Neural cell (in vitro differentiated cells): ENCODE results near the gene MAPK14.

Experiments used
- EP300 ChIP-seq: fragments of 450-650 bp; conservative IDR thresholded peaks from 2 replicates; pipeline ENCODE4 v1.6.1; 2014; ENCODE audit warnings: antibody characterized with exemption, mild to moderate bottlenecking, moderate library complexity; ENCODE audit not compliant: poor library complexity, severe bottlenecking
- EZH2 ChIP-seq: fragments of 200-600, 300-800 bp; shearing (Covaris generic), sonication (generic); IDR thresholded peaks from 2 replicates; pipeline ENCODE4 v1.6.1; 2014; ENCODE audit warnings: antibody characterized with exemption, low read length, borderline replicate concordance, mild to moderate bottlenecking; ENCODE audit not compliant: insufficient read depth, poor library complexity, severe bottlenecking
- MXI1 ChIP-seq: fragments of 450-650 bp; conservative IDR thresholded peaks from 2 replicates; pipeline ENCODE4 v1.6.1; 2014; ENCODE audit warnings: antibody characterized with exemption, mild to moderate bottlenecking; ENCODE audit not compliant: poor library complexity, severe bottlenecking
- POLR2AphosphoS5 ChIP-seq: IDR thresholded peaks from 2 replicates; pipeline ENCODE4 v1.6.1; 2012
- RAD21 ChIP-seq: fragments of 450-650 bp; conservative IDR thresholded peaks from 2 replicates; pipeline ENCODE4 v1.6.1; 2014; ENCODE audit warnings: antibody characterized with exemption, mild to moderate bottlenecking, moderate library complexity
- SMC3 ChIP-seq: fragments of 450-650 bp; conservative IDR thresholded peaks from 2 replicates; pipeline ENCODE4 v1.6.1; 2014; ENCODE audit warnings: antibody characterized with exemption, mild to moderate bottlenecking, moderate library complexity; ENCODE audit not compliant: poor library complexity
- TAF1 ChIP-seq: IDR thresholded peaks from 2 replicates; pipeline ENCODE4 v1.6.1; 2012; ENCODE audit warnings: low read depth
- TF ChIP-seq, protein P1 (sequence below): fragments of 450-650 bp; IDR thresholded peaks from 2 replicates; pipeline ENCODE4 v1.5.1; 2014; ENCODE audit warnings: antibody characterized with exemption, mild to moderate bottlenecking, moderate library complexity; ENCODE audit not compliant: poor library complexity, severe bottlenecking
- TF ChIP-seq, protein P2 (sequence below): IDR thresholded peaks from 2 replicates; pipeline ENCODE4 v1.6.1; 2012; ENCODE audit warnings: borderline replicate concordance

DNA sequence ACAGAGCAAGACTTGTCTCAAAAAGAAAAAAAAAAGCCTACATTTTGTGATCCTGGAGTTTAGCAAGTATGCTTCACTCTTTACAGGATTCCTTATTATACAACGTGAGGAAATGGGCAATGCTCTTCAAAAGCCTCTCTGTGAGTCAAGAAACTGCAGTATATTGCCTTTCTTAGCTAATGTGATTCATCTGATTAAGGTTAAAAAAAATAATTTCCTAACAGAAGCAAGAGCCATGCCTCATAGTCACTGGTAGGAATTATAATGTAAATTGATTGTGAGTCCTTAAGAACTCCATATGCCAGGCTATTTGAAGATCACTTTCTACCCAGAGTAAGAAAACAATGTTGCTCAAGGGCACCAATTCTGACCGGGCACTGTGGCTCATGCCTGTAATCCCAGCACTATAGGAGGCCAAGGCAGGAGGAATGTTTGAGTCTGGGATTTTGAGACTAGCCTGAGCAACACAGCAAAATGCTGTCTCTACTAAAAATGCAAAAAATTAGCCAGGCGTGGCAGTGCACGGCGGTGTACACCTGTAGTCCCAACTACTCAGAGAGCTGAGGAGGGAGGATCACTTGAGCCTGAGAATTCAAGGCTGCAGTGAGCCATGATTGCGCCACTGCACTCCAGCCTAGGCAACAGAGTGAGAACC lies 46.5 kb upstream of the MAPK14 start:
- TF ChIP-seq, protein P1, sequence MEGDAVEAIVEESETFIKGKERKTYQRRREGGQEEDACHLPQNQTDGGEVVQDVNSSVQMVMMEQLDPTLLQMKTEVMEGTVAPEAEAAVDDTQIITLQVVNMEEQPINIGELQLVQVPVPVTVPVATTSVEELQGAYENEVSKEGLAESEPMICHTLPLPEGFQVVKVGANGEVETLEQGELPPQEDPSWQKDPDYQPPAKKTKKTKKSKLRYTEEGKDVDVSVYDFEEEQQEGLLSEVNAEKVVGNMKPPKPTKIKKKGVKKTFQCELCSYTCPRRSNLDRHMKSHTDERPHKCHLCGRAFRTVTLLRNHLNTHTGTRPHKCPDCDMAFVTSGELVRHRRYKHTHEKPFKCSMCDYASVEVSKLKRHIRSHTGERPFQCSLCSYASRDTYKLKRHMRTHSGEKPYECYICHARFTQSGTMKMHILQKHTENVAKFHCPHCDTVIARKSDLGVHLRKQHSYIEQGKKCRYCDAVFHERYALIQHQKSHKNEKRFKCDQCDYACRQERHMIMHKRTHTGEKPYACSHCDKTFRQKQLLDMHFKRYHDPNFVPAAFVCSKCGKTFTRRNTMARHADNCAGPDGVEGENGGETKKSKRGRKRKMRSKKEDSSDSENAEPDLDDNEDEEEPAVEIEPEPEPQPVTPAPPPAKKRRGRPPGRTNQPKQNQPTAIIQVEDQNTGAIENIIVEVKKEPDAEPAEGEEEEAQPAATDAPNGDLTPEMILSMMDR: no peak
- no peak for TF ChIP-seq EZH2
- no peak for TF ChIP-seq POLR2AphosphoS5
- no peak for TF ChIP-seq EP300
- TF ChIP-seq RAD21: no peak
- TF ChIP-seq, protein P2, sequence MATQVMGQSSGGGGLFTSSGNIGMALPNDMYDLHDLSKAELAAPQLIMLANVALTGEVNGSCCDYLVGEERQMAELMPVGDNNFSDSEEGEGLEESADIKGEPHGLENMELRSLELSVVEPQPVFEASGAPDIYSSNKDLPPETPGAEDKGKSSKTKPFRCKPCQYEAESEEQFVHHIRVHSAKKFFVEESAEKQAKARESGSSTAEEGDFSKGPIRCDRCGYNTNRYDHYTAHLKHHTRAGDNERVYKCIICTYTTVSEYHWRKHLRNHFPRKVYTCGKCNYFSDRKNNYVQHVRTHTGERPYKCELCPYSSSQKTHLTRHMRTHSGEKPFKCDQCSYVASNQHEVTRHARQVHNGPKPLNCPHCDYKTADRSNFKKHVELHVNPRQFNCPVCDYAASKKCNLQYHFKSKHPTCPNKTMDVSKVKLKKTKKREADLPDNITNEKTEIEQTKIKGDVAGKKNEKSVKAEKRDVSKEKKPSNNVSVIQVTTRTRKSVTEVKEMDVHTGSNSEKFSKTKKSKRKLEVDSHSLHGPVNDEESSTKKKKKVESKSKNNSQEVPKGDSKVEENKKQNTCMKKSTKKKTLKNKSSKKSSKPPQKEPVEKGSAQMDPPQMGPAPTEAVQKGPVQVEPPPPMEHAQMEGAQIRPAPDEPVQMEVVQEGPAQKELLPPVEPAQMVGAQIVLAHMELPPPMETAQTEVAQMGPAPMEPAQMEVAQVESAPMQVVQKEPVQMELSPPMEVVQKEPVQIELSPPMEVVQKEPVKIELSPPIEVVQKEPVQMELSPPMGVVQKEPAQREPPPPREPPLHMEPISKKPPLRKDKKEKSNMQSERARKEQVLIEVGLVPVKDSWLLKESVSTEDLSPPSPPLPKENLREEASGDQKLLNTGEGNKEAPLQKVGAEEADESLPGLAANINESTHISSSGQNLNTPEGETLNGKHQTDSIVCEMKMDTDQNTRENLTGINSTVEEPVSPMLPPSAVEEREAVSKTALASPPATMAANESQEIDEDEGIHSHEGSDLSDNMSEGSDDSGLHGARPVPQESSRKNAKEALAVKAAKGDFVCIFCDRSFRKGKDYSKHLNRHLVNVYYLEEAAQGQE: no peak
- TF ChIP-seq TAF1: no peak
- no peak for TF ChIP-seq SMC3
- TF ChIP-seq MXI1: no peak
